Gastrocnemius medialis (tissue), 4 donors: ENCODE data around the gene PSMD12.

Source experiments
- POLR2A ChIP-seq, 2 donors: fragments of 450-650 bp; IDR thresholded peaks; one replicate each; pipeline ENCODE4 v1.6.1; 2017; ENCODE audit warnings: antibody characterized with exemption in 2 of 2, mild to moderate bottlenecking in 2 of 2, moderate library complexity in 2 of 2
- TF ChIP-seq, protein P1 (sequence below), 5 experiments: fragments of 450-650 bp in 3 of 5; fragments of 200-600 bp in 2 of 5; sonication (generic) in 2 of 5; IDR thresholded peaks in 4 of 5; conservative IDR thresholded peaks in 1 of 5; 1 replicate in 4 of 5; 2 replicates in 1 of 5; pipeline ENCODE4 v1.5.1; 2016 to 2019; ENCODE audit warnings: antibody characterized with exemption in 5 of 5, mild to moderate bottlenecking in 3 of 5, moderate library complexity in 3 of 5

DNA sequence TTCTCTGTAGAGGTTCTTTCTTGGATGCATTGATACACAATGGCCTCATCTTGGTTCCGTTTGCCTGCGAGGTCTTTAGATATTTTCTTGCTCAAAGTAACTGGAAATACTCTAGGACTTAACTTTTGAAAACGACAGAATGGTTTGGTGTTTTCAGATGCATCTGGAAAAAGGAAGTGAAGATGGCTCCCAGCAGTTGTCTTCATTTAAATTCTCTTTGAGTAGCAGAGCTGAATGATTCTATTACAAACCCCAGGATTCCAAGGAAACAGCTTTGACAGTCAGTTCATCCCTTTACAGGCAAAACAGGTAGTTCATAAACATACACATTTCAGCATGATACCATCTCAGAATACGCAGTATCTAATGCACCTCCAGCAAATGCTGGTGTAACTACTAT lies 54.8 kb downstream of the PSMD12 start:
- no peak for TF ChIP-seq POLR2A (IDR thresholded peaks at IDR 0.05)
- TF ChIP-seq, protein P1, sequence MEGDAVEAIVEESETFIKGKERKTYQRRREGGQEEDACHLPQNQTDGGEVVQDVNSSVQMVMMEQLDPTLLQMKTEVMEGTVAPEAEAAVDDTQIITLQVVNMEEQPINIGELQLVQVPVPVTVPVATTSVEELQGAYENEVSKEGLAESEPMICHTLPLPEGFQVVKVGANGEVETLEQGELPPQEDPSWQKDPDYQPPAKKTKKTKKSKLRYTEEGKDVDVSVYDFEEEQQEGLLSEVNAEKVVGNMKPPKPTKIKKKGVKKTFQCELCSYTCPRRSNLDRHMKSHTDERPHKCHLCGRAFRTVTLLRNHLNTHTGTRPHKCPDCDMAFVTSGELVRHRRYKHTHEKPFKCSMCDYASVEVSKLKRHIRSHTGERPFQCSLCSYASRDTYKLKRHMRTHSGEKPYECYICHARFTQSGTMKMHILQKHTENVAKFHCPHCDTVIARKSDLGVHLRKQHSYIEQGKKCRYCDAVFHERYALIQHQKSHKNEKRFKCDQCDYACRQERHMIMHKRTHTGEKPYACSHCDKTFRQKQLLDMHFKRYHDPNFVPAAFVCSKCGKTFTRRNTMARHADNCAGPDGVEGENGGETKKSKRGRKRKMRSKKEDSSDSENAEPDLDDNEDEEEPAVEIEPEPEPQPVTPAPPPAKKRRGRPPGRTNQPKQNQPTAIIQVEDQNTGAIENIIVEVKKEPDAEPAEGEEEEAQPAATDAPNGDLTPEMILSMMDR (IDR thresholded peaks at IDR 0.05 in 4 of 5, conservative IDR thresholded peaks at IDR 0.05 in 1 of 5) = no peak
